NK-92 (cell line): ENCODE measurements around the gene GGT7.

Experiments used
- DNase-seq: peaks from one replicate; lab custom pipeline; 2025; ENCODE audit not compliant: unreplicated experiment; lab: John Stamatoyannopoulos, UW

The GGT7 gene

GRCh38 chr20:34797012-34797995 is 75.4 kb downstream of the GGT7 start:
- DNase-seq = no peak
